Measurements from ENCODE around the gene LRRC8D.

Gene LRRC8D

DNA sequence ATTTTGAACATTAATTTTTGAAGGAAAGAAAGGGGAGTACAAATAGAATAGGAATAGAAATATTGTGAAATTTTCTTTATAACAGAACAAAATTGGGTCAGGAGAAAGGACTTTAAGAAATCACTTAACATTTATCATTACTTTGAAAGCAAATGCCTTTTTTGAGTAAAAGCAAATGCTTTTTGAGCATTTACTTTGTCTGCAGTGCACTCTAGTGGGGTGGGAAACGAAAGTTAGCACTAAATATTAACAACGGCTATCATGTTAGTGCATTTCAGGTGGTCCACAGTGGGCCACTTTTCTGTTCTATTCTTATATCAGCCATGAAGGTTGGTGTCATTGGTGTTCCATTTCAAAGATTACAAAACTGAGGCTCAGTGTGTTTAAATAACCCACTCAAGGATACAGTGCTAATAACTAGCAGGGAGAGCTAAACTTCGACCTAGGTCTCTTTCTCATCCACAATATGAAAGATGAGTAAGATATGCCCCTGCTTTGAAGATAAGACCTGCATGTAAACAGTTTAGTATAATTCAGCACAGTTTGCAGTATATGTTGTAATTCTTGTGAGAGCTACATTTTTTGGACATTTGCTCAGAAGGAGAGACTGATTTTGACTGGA lies 13.4 kb downstream of the LRRC8D start:
- DNase-seq, result no peak

DNA sequence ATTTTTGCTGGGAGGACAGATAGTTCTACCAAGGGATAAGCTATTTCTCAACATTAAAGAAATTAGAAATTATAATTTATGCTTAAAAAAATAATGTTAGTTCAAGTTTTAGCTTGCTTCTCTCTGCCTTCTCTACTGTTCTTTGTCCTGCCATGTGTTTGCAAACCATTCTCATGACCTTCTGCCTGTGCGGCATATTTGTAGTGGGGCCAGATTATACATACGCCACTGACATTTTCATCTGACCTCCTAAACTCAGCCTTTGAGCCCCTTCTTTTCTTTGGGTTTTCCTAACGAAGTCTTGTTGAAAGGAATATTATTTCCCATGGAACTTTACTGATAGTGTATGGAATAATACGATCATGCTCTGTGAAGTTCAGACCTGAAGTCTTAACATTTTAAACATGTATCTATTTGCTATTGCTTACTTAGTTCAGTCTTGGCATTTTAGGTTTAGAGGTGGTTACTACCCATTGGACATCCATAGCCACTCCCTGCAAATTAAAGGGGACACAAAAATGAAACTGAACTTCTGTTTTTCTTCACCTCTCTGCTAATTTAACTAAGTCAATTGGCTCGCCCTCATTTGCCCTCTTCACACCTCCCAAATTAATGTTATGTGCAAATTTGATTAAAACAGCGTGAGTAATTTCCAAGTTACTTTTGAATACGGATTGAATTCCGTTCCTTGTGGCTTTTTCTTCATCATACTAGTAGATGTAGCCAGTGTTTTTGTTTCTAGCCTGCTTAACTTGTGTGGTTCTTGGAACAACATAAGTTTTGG lies 15.6 kb downstream of the LRRC8D start:
- no peak for DNase-seq

GRCh38 chr1:89837036-89837481 lies 16.2 kb downstream of the LRRC8D start:
- no peak for DNase-seq

- no peak for DNase-seq
These were observed 16.7 kb downstream of the LRRC8D start for GRCh38 chr1:89837510-89837909.

- no peak for DNase-seq
These were observed 18.7 kb downstream of the LRRC8D start for GRCh38 chr1:89839516-89839915.

GRCh38 chr1:89841507-89841906 lies 20.7 kb downstream of the LRRC8D start:
- no peak for DNase-seq

- DNase-seq, result no peak
These were observed 21.9 kb downstream of the LRRC8D start for GRCh38 chr1:89842567-89843272.

- DNase-seq, result peak; percentile 59 to 85 (median 69)
These were observed 22.7 kb downstream of the LRRC8D start for GRCh38 chr1:89843273-89844130.

- peak in 3 of 5 donors; percentile 22 to 29 (median 28) for DNase-seq
These were observed 23.5 kb downstream of the LRRC8D start for GRCh38 chr1:89844241-89844807.

DNA sequence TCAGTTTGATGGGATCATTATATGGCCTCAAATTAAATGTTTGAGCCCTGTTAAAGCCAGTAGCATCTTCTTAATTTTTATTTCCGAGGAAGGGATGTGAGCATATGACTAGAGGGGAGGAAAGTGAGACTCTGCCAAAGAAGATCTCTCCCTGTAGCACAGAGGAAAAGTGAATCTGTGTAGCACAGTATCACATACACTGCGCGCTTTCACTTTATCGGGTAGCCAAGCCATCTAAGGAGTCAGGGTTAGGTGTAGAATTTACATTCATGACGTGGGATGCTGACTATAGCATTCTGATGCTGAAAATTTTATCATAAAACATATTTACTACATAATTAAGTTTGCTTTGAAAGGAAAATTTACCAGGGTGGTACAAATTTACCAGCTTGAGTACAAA lies 24.0 kb downstream of the LRRC8D start:
- DNase-seq, result peak in 1 of 5 donors; percentile 42

- DNase-seq, result no peak
These were observed 26.4 kb downstream of the LRRC8D start for GRCh38 chr1:89847191-89847729.

- no peak for DNase-seq
These were observed 30.1 kb downstream of the LRRC8D start for GRCh38 chr1:89850844-89851415.

- DNase-seq, result no peak
These were observed 33.3 kb downstream of the LRRC8D start for GRCh38 chr1:89854140-89854539.

GRCh38 chr1:89855413-89856123 lies 34.7 kb downstream of the LRRC8D start:
- peak in 1 of 5 donors; percentile 71 for DNase-seq

GRCh38 chr1:89863165-89863830 lies 42.5 kb downstream of the LRRC8D start:
- no peak for DNase-seq

- DNase-seq, result no peak
These were observed 44.9 kb downstream of the LRRC8D start for GRCh38 chr1:89865498-89866382.

DNA sequence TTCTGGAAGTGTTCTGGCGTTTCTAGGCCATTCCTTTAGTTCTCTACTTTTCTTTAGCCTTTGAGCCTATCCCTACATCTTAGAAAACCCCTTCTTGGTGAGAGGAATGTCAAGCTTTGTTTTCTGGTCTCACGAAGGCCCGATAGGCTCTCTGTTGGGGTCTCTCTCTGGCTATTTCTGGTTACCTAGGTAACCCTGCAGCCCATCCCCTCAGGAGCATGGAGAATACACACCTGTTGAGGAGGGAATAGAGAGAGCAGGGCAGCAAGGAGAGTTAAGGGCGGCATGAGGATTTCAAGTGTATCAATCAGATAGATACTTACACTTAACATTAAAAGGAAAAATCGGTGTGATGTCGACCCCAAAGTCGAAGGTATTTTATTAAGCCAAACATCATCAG lies 45.7 kb downstream of the LRRC8D start:
- DNase-seq, result no peak

DNA sequence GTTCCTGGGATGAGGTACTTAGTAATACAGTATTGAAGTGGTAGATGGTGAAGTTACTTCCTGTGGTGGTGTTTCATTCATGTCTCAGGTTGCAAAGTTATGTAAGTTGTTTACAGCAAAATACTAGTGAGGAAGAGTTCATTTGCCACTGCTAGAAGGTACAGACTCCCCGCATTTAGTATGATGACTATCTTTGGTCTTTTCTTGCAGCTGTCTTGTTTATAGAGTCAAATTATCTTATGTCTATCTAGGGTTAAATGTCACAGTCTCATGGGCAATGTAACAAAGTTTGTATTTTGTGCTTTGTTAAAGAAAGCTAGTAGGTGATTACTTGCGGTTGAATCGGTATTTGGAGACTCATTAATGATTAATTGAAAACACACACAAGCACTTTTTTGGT lies 50.2 kb downstream of the LRRC8D start:
- DNase-seq, result peak in 1 of 5 donors; percentile 23

DNA sequence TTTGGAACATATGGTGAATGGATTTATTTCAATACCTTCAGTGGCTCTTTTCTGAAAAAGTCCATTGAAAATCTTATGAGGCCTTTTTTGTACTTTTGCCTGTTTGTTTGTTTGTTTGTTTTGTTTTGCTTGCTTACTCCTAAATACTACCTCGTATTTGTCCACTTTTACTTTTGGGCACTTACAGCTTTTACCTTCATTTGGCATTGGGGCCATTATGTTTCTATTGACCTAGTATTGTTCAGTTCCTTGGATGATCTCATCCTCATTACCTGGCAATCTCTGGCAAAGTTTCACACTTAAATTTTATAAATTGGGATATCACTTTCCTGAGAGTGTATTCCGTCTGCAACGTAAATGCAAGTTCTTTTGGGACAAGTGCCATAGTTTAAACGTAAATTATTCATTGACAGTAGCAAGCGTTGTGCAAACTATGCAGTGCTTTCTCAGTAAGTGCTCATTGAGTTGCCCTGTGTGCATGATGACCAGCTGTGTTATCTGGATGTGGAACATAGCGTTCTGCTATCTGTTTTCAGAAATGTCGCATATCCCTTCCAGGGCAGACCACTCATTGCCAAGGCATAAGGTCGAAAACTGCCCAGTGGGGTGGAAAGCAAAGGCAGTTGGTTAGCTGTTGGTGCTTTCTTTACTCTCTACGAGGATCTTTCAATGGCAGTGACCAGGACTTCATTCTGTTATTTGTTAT lies 51.1 kb downstream of the LRRC8D start:
- DNase-seq, result no peak
